AG04450 (cell line): ENCODE data around the gene TPM1. TPM values are rescaled to one million over a fixed set of nuclear protein-coding genes. Genes with fewer than 3 reads are reported as not detected.

Experiments
- CTCF ChIA-PET: fragments of 300-600, 350-600 bp; formaldehyde crosslinking; extraction: SDS; loops from one replicate; lab custom pipeline; 2022; ENCODE audit warnings: antibody characterized with exemption, inconsistent platforms; lab: Charles Lee
- POLR2A ChIA-PET: fragments of 350-600 bp; formaldehyde crosslinking; extraction: SDS; loops from one replicate; lab custom pipeline; 2021; ENCODE audit warnings: antibody characterized with exemption, inconsistent platforms; lab: Yijun Ruan, JAX
- DNase-seq: peaks from one replicate; pipeline ENCODE4 v3.0.0-alpha.2; 2011; ENCODE audit warnings: low read depth, low spot score
- H3K27ac ChIP-seq: one replicate; pipeline ENCODE4 v1.5.1; 2012; ENCODE audit warnings: low read depth, low read length, control low read depth
- H3K27me3 ChIP-seq: one replicate; pipeline ENCODE4 v1.6.0; 2012; ENCODE audit warnings: low read length; ENCODE audit not compliant: control insufficient read depth, insufficient read depth
- H3K4me3 ChIP-seq: 2 replicates; pipeline ENCODE4 v1.5.1; 2011; ENCODE audit warnings: mild to moderate bottlenecking, low read depth, low read length, control low read depth
- H3K9me3 ChIP-seq: 2 replicates; pipeline ENCODE4 v1.5.1; 2012; ENCODE audit warnings: low read length; ENCODE audit not compliant: control insufficient read depth, insufficient read depth
- CTCF ChIP-seq: IDR thresholded peaks from 2 replicates; pipeline ENCODE4 v1.5.1; 2011; ENCODE audit warnings: low read depth, low read length, control low read depth, inconsistent platforms
- polyA plus RNA-seq: library from polyadenylated mRNA; depleted of rRNA; stranded (reverse); fragments of >200 nt; gene quantifications from 2 replicates; pipeline ENCODE4 v1.2.3, GENCODE V29; 2011

TPM1 gene
- polyA plus RNA-seq, 1 experiment = 1,348 TPM

- DNase-seq = no peak
- TF ChIP-seq CTCF = no peak
- CTCF ChIA-PET = no interaction called here
- POLR2A ChIA-PET = interaction anchor here (0.9 to 1.7 kb wide), 6 partner anchors 12 to 259 kb away, joined by 3 to 11 read pairs (median 8); no protein-coding TSS in a partner anchor
- peaks cover 5% of the 10 kb centered on the region for H3K9me3 ChIP-seq
- H3K27me3 ChIP-seq = no peaks in the 10 kb centered on the region
- no peak overlapping the region for H3K27ac ChIP-seq
- peak overlapping the region; percentile 58 for H3K4me3 ChIP-seq
Measured at GRCh38 chr15:63041402-63041973, 1.1 kb upstream of the TPM1 start.

- H3K27ac ChIP-seq = peak overlapping the region; percentile 74
- no peak for TF ChIP-seq CTCF
- peak overlapping the region; percentile 94 for H3K4me3 ChIP-seq
- H3K9me3 ChIP-seq = peaks cover 5% of the 10 kb centered on the region
- DNase-seq = no peak
- ChIA-PET POLR2A (interaction anchor here (0.6 to 1.7 kb wide), 28 partner anchors 9 to 264 kb away, joined by 3 to 11 read pairs (median 3); no protein-coding TSS in a partner anchor), CTCF (no interaction called here)
- no peaks in the 10 kb centered on the region for H3K27me3 ChIP-seq
Measured at GRCh38 chr15:63042877-63043334, 359 bp downstream of the TPM1 start.

- H3K4me3 ChIP-seq = peak overlapping the region; percentile 94
- DNase-seq = no peak
- no peak for TF ChIP-seq CTCF
- CTCF ChIA-PET = no interaction called here
- POLR2A ChIA-PET = interaction anchor here (0.5 to 2.8 kb wide), 20 partner anchors 14 to 261 kb away, joined by 3 to 14 read pairs (median 6); no protein-coding TSS in a partner anchor
- H3K27me3 ChIP-seq = no peaks in the 10 kb centered on the region
- peak overlapping the region; percentile 74 for H3K27ac ChIP-seq
- peaks cover 5% of the 10 kb centered on the region for H3K9me3 ChIP-seq
Measured at GRCh38 chr15:63043335-63044076, 959 bp downstream of the TPM1 start.

GRCh38 chr15:63044077-63044644 is 1.6 kb downstream of the TPM1 start:
- H3K4me3 ChIP-seq = peak overlapping the region; percentile 94
- peak overlapping the region; percentile 72 for H3K27ac ChIP-seq
- TF ChIP-seq CTCF = no peak
- no peaks in the 10 kb centered on the region for H3K27me3 ChIP-seq
- ChIA-PET POLR2A (interaction anchor here (0.5 to 2.8 kb wide), 19 partner anchors 9 to 261 kb away, joined by 3 to 14 read pairs (median 5); no protein-coding TSS in a partner anchor), CTCF (interaction anchor here (0.5 to 6.0 kb wide), 5 partner anchors 49 to 302 kb away, joined by 3 to 69 read pairs (median 4); no protein-coding TSS in a partner anchor)
- peaks cover 5% of the 10 kb centered on the region for H3K9me3 ChIP-seq
- DNase-seq = no peak
